HepG2 (cell line): ENCODE data around the gene ARHGAP26. TPM values are rescaled to one million over a fixed set of nuclear protein-coding genes. Genes with fewer than 3 reads are reported as not detected.

Source experiments
- ATAC-seq: fragments of 200-7000 bp; cut with Tn5 transposase; 3 replicates; pipeline ENCODE4 v1.9.1; 2020; ENCODE audit warnings: mild to moderate bottlenecking, moderate library complexity
- BruUV-seq: library from RNA; stranded (reverse); fragments of 400-500 nt; replicated peaks from 2 replicates; lab custom pipeline; 2021; lab: Mats Ljungman, UMichigan
- CTCF ChIA-PET: fragments of 300-600 bp; formaldehyde crosslinking; extraction: SDS; loops from one replicate; lab custom pipeline; 2021; ENCODE audit warnings: low total read pairs, inconsistent platforms, low intra/inter-chr PET ratio; lab: Yijun Ruan, JAX
- POLR2A ChIA-PET: fragments of 350-600 bp; sonication (Branson Sonifier 250); formaldehyde crosslinking; loops from one replicate; lab custom pipeline; 2020; ENCODE audit warnings: antibody characterized with exemption, inconsistent platforms; lab: Yijun Ruan, JAX
- DNase-seq: peaks from one replicate; pipeline ENCODE4 v3.0.0-alpha.2; 2015; ENCODE audit warnings: low spot score
- FAIRE-seq: peaks from 3 replicates; lab custom pipeline; 2011; peaks lifted over from hg19 to GRCh38; lab: Jason Lieb, UNC
- H2AFZ ChIP-seq: one replicate; pipeline ENCODE4 v1.6.1; 2011; ENCODE audit warnings: low read length, inconsistent platforms
- H3K27ac ChIP-seq: fragments of 300-600 bp; 3 replicates; pipeline ENCODE4 v1.8.0; 2011; ENCODE audit warnings: mixed run types, mild to moderate bottlenecking, mixed read lengths, low read length, inconsistent platforms; ENCODE audit not compliant: insufficient read depth; ENCODE audit errors: extremely low read length
- H3K27me3 ChIP-seq, 2 experiments: fragments of 200-600 bp in 1 of 2; 2 replicates in 1 of 2; 3 replicates in 1 of 2; pipeline versions ENCODE4 v1.6.0 to v1.8.0; 2011; ENCODE audit warnings: low read length in 2 of 2, mild to moderate bottlenecking in 2 of 2, moderate library complexity in 2 of 2, inconsistent platforms in 1 of 2; ENCODE audit not compliant: insufficient read depth in 2 of 2, control insufficient read depth in 1 of 2
- H3K36me3 ChIP-seq, 2 experiments: fragments of 200-600 bp in 1 of 2; replicated peaks in 1 of 2; 2 replicates in 1 of 2; 3 replicates in 1 of 2; pipeline versions ENCODE4 v1.5.1 to v1.8.0; 2011; ENCODE audit warnings: low read length in 2 of 2, inconsistent platforms in 1 of 2; ENCODE audit not compliant: insufficient read depth in 2 of 2, control insufficient read depth in 1 of 2
- H3K4me1 ChIP-seq: 2 replicates; pipeline ENCODE4 v1.5.1; 2012; ENCODE audit warnings: low read length, inconsistent platforms; ENCODE audit not compliant: insufficient read depth
- H3K4me2 ChIP-seq: 2 replicates; pipeline ENCODE4 v1.6.0; 2011; ENCODE audit warnings: low read depth, low read length, inconsistent platforms
- H3K4me3 ChIP-seq, 3 experiments: fragments of 200-600 bp in 1 of 3; sonication (generic), shearing (Covaris generic) in 1 of 3; replicated peaks in 1 of 3; 2 replicates each; pipeline ENCODE4 v1.5.1; 2011 to 2016; ENCODE audit warnings: low read length in 3 of 3, inconsistent platforms in 2 of 3, low read depth in 2 of 3, mild to moderate bottlenecking in 2 of 3, control low read depth in 1 of 3, mixed read lengths in 1 of 3; ENCODE audit not compliant: insufficient read depth in 1 of 3
- H3K79me2 ChIP-seq: one replicate; pipeline ENCODE4 v1.6.1; 2011; ENCODE audit warnings: low read length, inconsistent platforms; ENCODE audit not compliant: insufficient read depth
- H3K9ac ChIP-seq: 2 replicates; pipeline ENCODE4 v1.6.0; 2011; ENCODE audit warnings: mild to moderate bottlenecking, low read depth, low read length, inconsistent platforms; ENCODE audit not compliant: insufficient read depth
- H3K9me3 ChIP-seq: 2 replicates; pipeline ENCODE4 v1.5.1; 2012; ENCODE audit warnings: mild to moderate bottlenecking, low read length
- H4K20me1 ChIP-seq: 2 replicates; pipeline ENCODE4 v1.6.0; 2011; ENCODE audit warnings: inconsistent platforms, mild to moderate bottlenecking, low read length, moderate library complexity; ENCODE audit not compliant: insufficient read depth
- BCL6 ChIP-seq: IDR thresholded peaks from 2 replicates; pipeline ENCODE4 v1.6.1; 2016; ENCODE audit warnings: missing genetic modification reagents, missing compliant biosample characterization
- MIER2 ChIP-seq: IDR thresholded peaks from 2 replicates; pipeline ENCODE4 v1.6.1; 2016; ENCODE audit warnings: missing biosample characterization, missing genetic modification reagents
- RAD21 ChIP-seq: fragments of 450-650 bp; formaldehyde crosslinking; IDR thresholded peaks from 2 replicates; pipeline ENCODE4 v1.5.0; 2020; ENCODE audit warnings: mild to moderate bottlenecking
- REPIN1 ChIP-seq: sonication (generic); formaldehyde crosslinking; IDR thresholded peaks from 2 replicates; pipeline ENCODE4 v1.8.0; 2022; ENCODE audit warnings: missing genetic modification reagents, low read depth, mild to moderate bottlenecking, borderline replicate concordance
- SIN3B ChIP-seq: fragments of 150-350 bp; IDR thresholded peaks from 2 replicates; pipeline ENCODE4 v1.6.1; 2014; ENCODE audit warnings: low read length
- SMC3 ChIP-seq: IDR thresholded peaks from 2 replicates; pipeline ENCODE4 v1.6.1; 2011; ENCODE audit warnings: low read length, improper control_type of control experiment
- SRSF4 ChIP-seq: fragments of 200-400 bp; formaldehyde crosslinking; IDR thresholded peaks from one replicate; pipeline ENCODE4 v1.6.1; 2018; ENCODE audit warnings: mild to moderate bottlenecking, low read depth, low read length, moderate library complexity; ENCODE audit not compliant: poor library complexity, severe bottlenecking
- STAG1 ChIP-seq: sonication (generic); formaldehyde crosslinking; IDR thresholded peaks from 2 replicates; pipeline ENCODE4 v1.4.0; 2020; ENCODE audit warnings: missing genetic modification reagents
- TEAD3 ChIP-seq: optimal IDR thresholded peaks from 2 replicates; pipeline ENCODE3; 2016; ENCODE audit warnings: borderline replicate concordance
- ZNF850 ChIP-seq: sonication (generic); formaldehyde crosslinking; conservative IDR thresholded peaks from 2 replicates; pipeline ENCODE4 v1.9.0; 2021; ENCODE audit warnings: mild to moderate bottlenecking, missing genetic modification reagents
- WGBS: methylation state at CpG from one replicate; pipeline ENCODE4 v1.1.6; 2017; ENCODE audit warnings: low lambda C conversion rate; 5-methylcytosine and 5-hydroxymethylcytosine counted together
- in situ Hi-C: cut with HindIII; loops from 2 replicates; pipeline ENCODE4 v1.10.0; 2017; ENCODE audit warnings: low pct_unique_long_range_greater_than_20kb; ENCODE audit not compliant: extremely low pct_ligation_motif_present
- intact Hi-C: fragments of 100-400 bp; cut with micrococcal nuclease; formaldehyde crosslinking; loops from one replicate; pipeline ENCODE4 v1.10.0; 2022; ENCODE audit not compliant: unreplicated experiment
- polyA plus RNA-seq, 8 experiments: library from polyadenylated mRNA; depleted of rRNA in 3 of 8; stranded (reverse) in 7 of 8; unstranded in 1 of 8; fragments of >200 nt; fragmentation: Illumina TruSeq in 4 of 8; extraction: Trizol in 4 of 8; gene quantifications; 2 replicates each; pipeline versions ENCODE4 v1.2.1 to v1.2.3, GENCODE V29; 2011 to 2016; ENCODE audit warnings: low read depth in 4 of 8, missing spikeins in 1 of 8, mixed read lengths in 1 of 8; ENCODE audit not compliant: insufficient read depth in 1 of 8
- total RNA-seq, 5 experiments: library from RNA; depleted of rRNA; stranded (reverse); fragments of >200 nt; fragmentation: Illumina TruSeq; extraction: Trizol; gene quantifications; 2 replicates each; pipeline ENCODE4 v1.2.3, GENCODE V29; 2016; ENCODE audit warnings: low read depth in 1 of 5
- TF ChIP-seq, protein P1 (sequence below): IDR thresholded peaks from 2 replicates; pipeline ENCODE4 v1.6.1; 2012; ENCODE audit warnings: low read depth, low read length, improper control_type of control experiment
- TF ChIP-seq, protein P2 (sequence below): sonication (generic); formaldehyde crosslinking; IDR thresholded peaks from 2 replicates; pipeline ENCODE4 v1.5.0; 2020; ENCODE audit warnings: mild to moderate bottlenecking, missing genetic modification reagents, moderate library complexity

Gene ARHGAP26
- total and polyA plus RNA-seq, 2 of the 13 experiments (the other 11 are each of a cell fraction or from before 2014, with no cell fraction given): 9.6 to 18.2 TPM

DNA sequence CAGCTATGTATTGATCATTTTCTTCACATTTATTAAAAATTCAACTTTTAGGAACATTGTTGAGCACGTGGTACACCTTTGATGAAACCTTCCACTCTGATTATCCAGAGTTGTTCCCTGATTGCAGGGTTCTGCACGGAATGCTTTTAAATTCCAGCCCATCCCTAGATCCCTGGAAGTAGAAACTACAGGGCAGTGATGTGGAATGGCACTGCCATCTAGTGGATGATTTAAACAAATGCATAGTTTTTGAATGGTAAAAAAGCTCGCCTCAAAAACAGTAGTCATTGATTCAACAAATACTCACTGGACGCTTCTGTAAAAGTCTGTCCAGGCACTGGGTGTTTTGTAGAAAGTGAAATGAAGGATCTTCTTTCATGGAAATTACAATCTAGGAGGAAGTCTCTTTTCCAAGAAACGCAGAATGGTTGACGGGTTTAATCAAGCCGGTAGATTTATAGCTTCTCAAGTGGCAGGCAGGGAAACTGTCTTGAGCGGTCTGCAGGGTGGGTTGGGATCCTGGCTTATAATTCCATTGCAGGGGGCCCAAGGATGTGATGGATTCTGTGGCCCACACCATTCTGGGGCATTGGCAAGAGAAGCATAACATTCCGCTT lies 118.4 kb downstream of the ARHGAP26 start:
- peak; percentile 60 for TF ChIP-seq TEAD3
- TF ChIP-seq REPIN1 (CRISPR knock-in tag): 0 out of 2 replicates have a peak, but pooled peaks have one; percentile 20
- TF ChIP-seq SIN3B: 0 out of 2 replicates have a peak, but pooled peaks have one; percentile 25
- no peak for TF ChIP-seq ZNF850 (CRISPR knock-in tag)
- peak; percentile 54; the same call in 1 of the 2 replicates for TF ChIP-seq RAD21
- TF ChIP-seq BCL6 (CRISPR knock-in tag): peak; percentile 27; the same call in 1 of the 2 replicates
- TF ChIP-seq SMC3: peak; percentile 75
- peak; percentile 92 for TF ChIP-seq STAG1 (CRISPR knock-in tag)
- TF ChIP-seq, protein P1, sequence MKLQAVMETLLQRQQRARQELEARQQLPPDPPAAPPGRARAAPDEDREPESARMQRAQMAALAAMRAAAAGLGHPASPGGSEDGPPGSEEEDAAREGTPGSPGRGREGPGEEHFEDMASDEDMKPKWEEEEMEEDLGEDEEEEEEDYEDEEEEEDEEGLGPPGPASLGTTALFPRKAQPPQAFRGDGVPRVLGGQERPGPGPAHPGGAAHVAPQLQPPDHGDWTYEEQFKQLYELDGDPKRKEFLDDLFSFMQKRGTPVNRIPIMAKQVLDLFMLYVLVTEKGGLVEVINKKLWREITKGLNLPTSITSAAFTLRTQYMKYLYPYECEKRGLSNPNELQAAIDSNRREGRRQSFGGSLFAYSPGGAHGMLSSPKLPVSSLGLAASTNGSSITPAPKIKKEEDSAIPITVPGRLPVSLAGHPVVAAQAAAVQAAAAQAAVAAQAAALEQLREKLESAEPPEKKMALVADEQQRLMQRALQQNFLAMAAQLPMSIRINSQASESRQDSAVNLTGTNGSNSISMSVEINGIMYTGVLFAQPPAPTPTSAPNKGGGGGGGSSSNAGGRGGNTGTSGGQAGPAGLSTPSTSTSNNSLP: 0 out of 2 replicates have a peak, but pooled peaks have one; percentile 10
- no peak for TF ChIP-seq MIER2
- no peak for TF ChIP-seq SRSF4
- TF ChIP-seq, protein P2, sequence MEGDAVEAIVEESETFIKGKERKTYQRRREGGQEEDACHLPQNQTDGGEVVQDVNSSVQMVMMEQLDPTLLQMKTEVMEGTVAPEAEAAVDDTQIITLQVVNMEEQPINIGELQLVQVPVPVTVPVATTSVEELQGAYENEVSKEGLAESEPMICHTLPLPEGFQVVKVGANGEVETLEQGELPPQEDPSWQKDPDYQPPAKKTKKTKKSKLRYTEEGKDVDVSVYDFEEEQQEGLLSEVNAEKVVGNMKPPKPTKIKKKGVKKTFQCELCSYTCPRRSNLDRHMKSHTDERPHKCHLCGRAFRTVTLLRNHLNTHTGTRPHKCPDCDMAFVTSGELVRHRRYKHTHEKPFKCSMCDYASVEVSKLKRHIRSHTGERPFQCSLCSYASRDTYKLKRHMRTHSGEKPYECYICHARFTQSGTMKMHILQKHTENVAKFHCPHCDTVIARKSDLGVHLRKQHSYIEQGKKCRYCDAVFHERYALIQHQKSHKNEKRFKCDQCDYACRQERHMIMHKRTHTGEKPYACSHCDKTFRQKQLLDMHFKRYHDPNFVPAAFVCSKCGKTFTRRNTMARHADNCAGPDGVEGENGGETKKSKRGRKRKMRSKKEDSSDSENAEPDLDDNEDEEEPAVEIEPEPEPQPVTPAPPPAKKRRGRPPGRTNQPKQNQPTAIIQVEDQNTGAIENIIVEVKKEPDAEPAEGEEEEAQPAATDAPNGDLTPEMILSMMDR (CRISPR knock-in tag): peak; percentile 78
- Histone ChIP-seq H2AFZ (no peak overlapping the region), H4K20me1 (no peaks in the 10 kb centered on the region), H3K79me2 (no peaks in the 10 kb centered on the region), H3K4me1 (0 out of 2 replicates have a peak, but pooled peaks cover 7% of the 10 kb centered on the region), H3K4me2 (no peak overlapping the region), H3K9ac (no peak overlapping the region), H3K27me3 (no peaks in the 10 kb centered on the region), H3K9me3 (no peaks in the 10 kb centered on the region), H3K4me3 (no peak overlapping the region), H3K36me3 (peaks cover 0 to 10% of the 10 kb centered on the region in 2 experiments; a peak in 1 of 5 replicates), H3K27ac (no peak overlapping the region)
- intact Hi-C loops: loop anchor here (1.0 to 5.0 kb wide), 2 partner anchors 175 to 231 kb away; no protein-coding TSS in a partner anchor
- ChIA-PET POLR2A (no interaction called here), CTCF (interaction anchor here (1.2 to 5.7 kb wide), 6 partner anchors 27 to 233 kb away, joined by 3 to 74 read pairs (median 16); no protein-coding TSS in a partner anchor)
- in situ Hi-C loops: no loop called here
- DNase-seq (peak; percentile 61), ATAC-seq (peak; percentile 80), FAIRE-seq (peak; percentile 89)
- 78% methylated on average over 9 of the region's 9 CpGs for WGBS
- no TSS peak for BruUV-seq
